HepG2 (cell line): ENCODE measurements around the gene APOBEC3B. TPM values are rescaled to one million over a fixed set of nuclear protein-coding genes. Genes with fewer than 3 reads are reported as not detected.

Source experiments
- ATAC-seq: fragments of 200-7000 bp; cut with Tn5 transposase; 3 replicates; pipeline ENCODE4 v1.9.1; 2020; ENCODE audit warnings: mild to moderate bottlenecking, moderate library complexity
- BruUV-seq: library from RNA; stranded (reverse); fragments of 400-500 nt; replicated peaks from 2 replicates; lab custom pipeline; 2021; lab: Mats Ljungman, UMichigan
- CTCF ChIA-PET: fragments of 300-600 bp; formaldehyde crosslinking; extraction: SDS; loops from one replicate; lab custom pipeline; 2021; ENCODE audit warnings: low total read pairs, inconsistent platforms, low intra/inter-chr PET ratio; lab: Yijun Ruan, JAX
- POLR2A ChIA-PET: fragments of 350-600 bp; sonication (Branson Sonifier 250); formaldehyde crosslinking; loops from one replicate; lab custom pipeline; 2020; ENCODE audit warnings: antibody characterized with exemption, inconsistent platforms; lab: Yijun Ruan, JAX
- DNase-seq: peaks from one replicate; pipeline ENCODE4 v3.0.0-alpha.2; 2015; ENCODE audit warnings: low spot score
- FAIRE-seq: peaks from 3 replicates; lab custom pipeline; 2011; peaks lifted over from hg19 to GRCh38; lab: Jason Lieb, UNC
- H2AFZ ChIP-seq: one replicate; pipeline ENCODE4 v1.6.1; 2011; ENCODE audit warnings: low read length, inconsistent platforms
- H3K27ac ChIP-seq: fragments of 300-600 bp; 3 replicates; pipeline ENCODE4 v1.8.0; 2011; ENCODE audit warnings: mixed run types, mild to moderate bottlenecking, mixed read lengths, low read length, inconsistent platforms; ENCODE audit not compliant: insufficient read depth; ENCODE audit errors: extremely low read length
- H3K27me3 ChIP-seq, 2 experiments: fragments of 200-600 bp in 1 of 2; 2 replicates in 1 of 2; 3 replicates in 1 of 2; pipeline versions ENCODE4 v1.6.0 to v1.8.0; 2011; ENCODE audit warnings: low read length in 2 of 2, mild to moderate bottlenecking in 2 of 2, moderate library complexity in 2 of 2, inconsistent platforms in 1 of 2; ENCODE audit not compliant: insufficient read depth in 2 of 2, control insufficient read depth in 1 of 2
- H3K36me3 ChIP-seq, 2 experiments: fragments of 200-600 bp in 1 of 2; replicated peaks in 1 of 2; 2 replicates in 1 of 2; 3 replicates in 1 of 2; pipeline versions ENCODE4 v1.5.1 to v1.8.0; 2011; ENCODE audit warnings: low read length in 2 of 2, inconsistent platforms in 1 of 2; ENCODE audit not compliant: insufficient read depth in 2 of 2, control insufficient read depth in 1 of 2
- H3K4me1 ChIP-seq: 2 replicates; pipeline ENCODE4 v1.5.1; 2012; ENCODE audit warnings: low read length, inconsistent platforms; ENCODE audit not compliant: insufficient read depth
- H3K4me2 ChIP-seq: 2 replicates; pipeline ENCODE4 v1.6.0; 2011; ENCODE audit warnings: low read depth, low read length, inconsistent platforms
- H3K4me3 ChIP-seq, 3 experiments: fragments of 200-600 bp in 1 of 3; sonication (generic), shearing (Covaris generic) in 1 of 3; replicated peaks in 1 of 3; 2 replicates each; pipeline ENCODE4 v1.5.1; 2011 to 2016; ENCODE audit warnings: low read length in 3 of 3, inconsistent platforms in 2 of 3, low read depth in 2 of 3, mild to moderate bottlenecking in 2 of 3, control low read depth in 1 of 3, mixed read lengths in 1 of 3; ENCODE audit not compliant: insufficient read depth in 1 of 3
- H3K79me2 ChIP-seq: one replicate; pipeline ENCODE4 v1.6.1; 2011; ENCODE audit warnings: low read length, inconsistent platforms; ENCODE audit not compliant: insufficient read depth
- H3K9ac ChIP-seq: 2 replicates; pipeline ENCODE4 v1.6.0; 2011; ENCODE audit warnings: mild to moderate bottlenecking, low read depth, low read length, inconsistent platforms; ENCODE audit not compliant: insufficient read depth
- H3K9me3 ChIP-seq: 2 replicates; pipeline ENCODE4 v1.5.1; 2012; ENCODE audit warnings: mild to moderate bottlenecking, low read length
- H4K20me1 ChIP-seq: 2 replicates; pipeline ENCODE4 v1.6.0; 2011; ENCODE audit warnings: inconsistent platforms, mild to moderate bottlenecking, low read length, moderate library complexity; ENCODE audit not compliant: insufficient read depth
- HOXA3 ChIP-seq: sonication (generic); formaldehyde crosslinking; IDR thresholded peaks from 2 replicates; pipeline ENCODE4 v1.5.0; 2020; ENCODE audit warnings: missing genetic modification reagents
- JARID2 ChIP-seq: sonication (generic); formaldehyde crosslinking; IDR thresholded peaks from 2 replicates; pipeline ENCODE4 v1.8.1; 2023; ENCODE audit warnings: missing genetic modification reagents, inconsistent platforms; ENCODE audit not compliant: insufficient replicate concordance
- PATZ1 ChIP-seq: sonication (generic); formaldehyde crosslinking; IDR thresholded peaks from 2 replicates; pipeline ENCODE4 v1.4.0; 2020; ENCODE audit warnings: missing genetic modification reagents
- PRMT3 ChIP-seq: sonication (generic); formaldehyde crosslinking; IDR thresholded peaks from 2 replicates; pipeline ENCODE4 v1.8.1; 2022; ENCODE audit warnings: low read depth, mild to moderate bottlenecking, moderate library complexity, missing genetic modification reagents, borderline replicate concordance
- SAP130 ChIP-seq: IDR thresholded peaks from 2 replicates; pipeline ENCODE4 v1.6.1; 2016; ENCODE audit warnings: low read depth
- TBX2 ChIP-seq: sonication (generic); formaldehyde crosslinking; IDR thresholded peaks from 2 replicates; pipeline ENCODE4 v1.5.0; 2020; ENCODE audit warnings: missing genetic modification reagents, mild to moderate bottlenecking, borderline replicate concordance
- TGIF2 ChIP-seq: IDR thresholded peaks from 2 replicates; pipeline ENCODE4 v1.6.1; 2016; ENCODE audit warnings: control low read depth, missing compliant biosample characterization
- XRCC5 ChIP-seq: fragments of 200-400 bp; formaldehyde crosslinking; optimal IDR thresholded peaks from 2 replicates; pipeline ENCODE3; 2017; ENCODE audit warnings: mild to moderate bottlenecking, low read length
- ZNF629 ChIP-seq: sonication (generic); formaldehyde crosslinking; conservative IDR thresholded peaks from 2 replicates; pipeline ENCODE4 v1.5.0; 2020; ENCODE audit warnings: missing genetic modification reagents
- ZSCAN20 ChIP-seq: sonication (generic); formaldehyde crosslinking; IDR thresholded peaks from 2 replicates; pipeline ENCODE4 v1.4.0; 2020; ENCODE audit warnings: missing genetic modification reagents, mild to moderate bottlenecking, borderline replicate concordance
- WGBS: methylation state at CpG from one replicate; pipeline ENCODE4 v1.1.6; 2017; ENCODE audit warnings: low lambda C conversion rate; 5-methylcytosine and 5-hydroxymethylcytosine counted together
- in situ Hi-C: cut with HindIII; loops from 2 replicates; pipeline ENCODE4 v1.10.0; 2017; ENCODE audit warnings: low pct_unique_long_range_greater_than_20kb; ENCODE audit not compliant: extremely low pct_ligation_motif_present
- intact Hi-C: fragments of 100-400 bp; cut with micrococcal nuclease; formaldehyde crosslinking; loops from one replicate; pipeline ENCODE4 v1.10.0; 2022; ENCODE audit not compliant: unreplicated experiment
- polyA plus RNA-seq, 8 experiments: library from polyadenylated mRNA; depleted of rRNA in 3 of 8; stranded (reverse) in 7 of 8; unstranded in 1 of 8; fragments of >200 nt; fragmentation: Illumina TruSeq in 4 of 8; extraction: Trizol in 4 of 8; gene quantifications; 2 replicates each; pipeline versions ENCODE4 v1.2.1 to v1.2.3, GENCODE V29; 2011 to 2016; ENCODE audit warnings: low read depth in 4 of 8, missing spikeins in 1 of 8, mixed read lengths in 1 of 8; ENCODE audit not compliant: insufficient read depth in 1 of 8
- total RNA-seq, 5 experiments: library from RNA; depleted of rRNA; stranded (reverse); fragments of >200 nt; fragmentation: Illumina TruSeq; extraction: Trizol; gene quantifications; 2 replicates each; pipeline ENCODE4 v1.2.3, GENCODE V29; 2016; ENCODE audit warnings: low read depth in 1 of 5
- TF ChIP-seq, protein P1 (sequence below): sonication (generic); formaldehyde crosslinking; IDR thresholded peaks from 2 replicates; pipeline ENCODE4 v1.5.1; 2020; ENCODE audit warnings: mild to moderate bottlenecking, missing genetic modification reagents, moderate library complexity
- TF ChIP-seq, protein P2 (sequence below): IDR thresholded peaks from 2 replicates; pipeline ENCODE4 v1.6.1; 2016; ENCODE audit warnings: low read depth, borderline replicate concordance
- TF ChIP-seq, protein P3 (sequence below): sonication (generic); formaldehyde crosslinking; IDR thresholded peaks from 2 replicates; pipeline ENCODE4 v1.5.0; 2020; ENCODE audit warnings: mild to moderate bottlenecking, missing genetic modification reagents, moderate library complexity

APOBEC3B gene
- total and polyA plus RNA-seq, 2 of the 13 experiments (the other 11 are each of a cell fraction or from before 2014, with no cell fraction given) = 6.7 to 8.8 TPM

- intact Hi-C loops = no loop called here
- Histone ChIP-seq H4K20me1 (no peaks in the 10 kb centered on the region), H3K27me3 (no peaks in the 10 kb centered on the region), H3K79me2 (no peaks in the 10 kb centered on the region), H3K9me3 (no peaks in the 10 kb centered on the region), H2AFZ (no peak overlapping the region), H3K4me2 (peak overlapping the region; percentile 82), H3K4me1 (peaks cover 27% of the 10 kb centered on the region), H3K36me3 (no peaks in the 10 kb centered on the region), H3K27ac (no peak overlapping the region), H3K9ac (no peak overlapping the region), H3K4me3 (peak overlapping the region; percentile 46 to 70 (median 51))
- CTCF ChIA-PET = interaction anchor here (1.0 to 1.7 kb wide), 3 partner anchors 22 to 113 kb away, joined by 3 to 11 read pairs (median 7); no protein-coding TSS in a partner anchor
- in situ Hi-C loops = no loop called here
- peak; percentile 67 for DNase-seq
- WGBS = 8% methylated on average over 25 of the region's 27 CpGs
- POLR2A ChIA-PET = interaction anchor here (0.9 to 1.0 kb wide), 3 partner anchors 57 to 338 kb away, joined by 3 read pairs; partner anchors contain the start of gene RPL3
- peak; percentile 68 for FAIRE-seq
- peak; percentile 94 for ATAC-seq
- no TSS peak for BruUV-seq
- TF ChIP-seq JARID2 (CRISPR knock-in tag) (no peak), HOXA3 (no peak), TBX2 (no peak), PRMT3 (CRISPR knock-in tag) (no peak), PATZ1 (peak; percentile 59; the same call in 1 of the 2 replicates), SAP130 (peak; percentile 41), XRCC5 (peak; percentile 19), ZSCAN20 (CRISPR knock-in tag) (no peak), ZNF629 (CRISPR knock-in tag) (0 out of 2 replicates have a peak, but pooled peaks have one; percentile 13), TGIF2 (CRISPR knock-in tag) (0 out of 2 replicates have a peak, but pooled peaks have one; percentile 21)
- TF ChIP-seq, protein P1, sequence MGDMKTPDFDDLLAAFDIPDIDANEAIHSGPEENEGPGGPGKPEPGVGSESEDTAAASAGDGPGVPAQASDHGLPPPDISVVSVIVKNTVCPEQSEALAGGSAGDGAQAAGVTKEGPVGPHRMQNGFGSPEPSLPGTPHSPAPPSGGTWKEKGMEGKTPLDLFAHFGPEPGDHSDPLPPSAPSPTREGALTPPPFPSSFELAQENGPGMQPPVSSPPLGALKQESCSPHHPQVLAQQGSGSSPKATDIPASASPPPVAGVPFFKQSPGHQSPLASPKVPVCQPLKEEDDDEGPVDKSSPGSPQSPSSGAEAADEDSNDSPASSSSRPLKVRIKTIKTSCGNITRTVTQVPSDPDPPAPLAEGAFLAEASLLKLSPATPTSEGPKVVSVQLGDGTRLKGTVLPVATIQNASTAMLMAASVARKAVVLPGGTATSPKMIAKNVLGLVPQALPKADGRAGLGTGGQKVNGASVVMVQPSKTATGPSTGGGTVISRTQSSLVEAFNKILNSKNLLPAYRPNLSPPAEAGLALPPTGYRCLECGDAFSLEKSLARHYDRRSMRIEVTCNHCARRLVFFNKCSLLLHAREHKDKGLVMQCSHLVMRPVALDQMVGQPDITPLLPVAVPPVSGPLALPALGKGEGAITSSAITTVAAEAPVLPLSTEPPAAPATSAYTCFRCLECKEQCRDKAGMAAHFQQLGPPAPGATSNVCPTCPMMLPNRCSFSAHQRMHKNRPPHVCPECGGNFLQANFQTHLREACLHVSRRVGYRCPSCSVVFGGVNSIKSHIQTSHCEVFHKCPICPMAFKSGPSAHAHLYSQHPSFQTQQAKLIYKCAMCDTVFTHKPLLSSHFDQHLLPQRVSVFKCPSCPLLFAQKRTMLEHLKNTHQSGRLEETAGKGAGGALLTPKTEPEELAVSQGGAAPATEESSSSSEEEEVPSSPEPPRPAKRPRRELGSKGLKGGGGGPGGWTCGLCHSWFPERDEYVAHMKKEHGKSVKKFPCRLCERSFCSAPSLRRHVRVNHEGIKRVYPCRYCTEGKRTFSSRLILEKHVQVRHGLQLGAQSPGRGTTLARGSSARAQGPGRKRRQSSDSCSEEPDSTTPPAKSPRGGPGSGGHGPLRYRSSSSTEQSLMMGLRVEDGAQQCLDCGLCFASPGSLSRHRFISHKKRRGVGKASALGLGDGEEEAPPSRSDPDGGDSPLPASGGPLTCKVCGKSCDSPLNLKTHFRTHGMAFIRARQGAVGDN (CRISPR knock-in tag) = peak; percentile 56
- TF ChIP-seq, protein P2, sequence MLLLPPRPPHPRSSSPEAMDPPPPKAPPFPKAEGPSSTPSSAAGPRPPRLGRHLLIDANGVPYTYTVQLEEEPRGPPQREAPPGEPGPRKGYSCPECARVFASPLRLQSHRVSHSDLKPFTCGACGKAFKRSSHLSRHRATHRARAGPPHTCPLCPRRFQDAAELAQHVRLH (CRISPR knock-in tag) = peak; percentile 4; the same call in 1 of the 2 replicates
- TF ChIP-seq, protein P3, sequence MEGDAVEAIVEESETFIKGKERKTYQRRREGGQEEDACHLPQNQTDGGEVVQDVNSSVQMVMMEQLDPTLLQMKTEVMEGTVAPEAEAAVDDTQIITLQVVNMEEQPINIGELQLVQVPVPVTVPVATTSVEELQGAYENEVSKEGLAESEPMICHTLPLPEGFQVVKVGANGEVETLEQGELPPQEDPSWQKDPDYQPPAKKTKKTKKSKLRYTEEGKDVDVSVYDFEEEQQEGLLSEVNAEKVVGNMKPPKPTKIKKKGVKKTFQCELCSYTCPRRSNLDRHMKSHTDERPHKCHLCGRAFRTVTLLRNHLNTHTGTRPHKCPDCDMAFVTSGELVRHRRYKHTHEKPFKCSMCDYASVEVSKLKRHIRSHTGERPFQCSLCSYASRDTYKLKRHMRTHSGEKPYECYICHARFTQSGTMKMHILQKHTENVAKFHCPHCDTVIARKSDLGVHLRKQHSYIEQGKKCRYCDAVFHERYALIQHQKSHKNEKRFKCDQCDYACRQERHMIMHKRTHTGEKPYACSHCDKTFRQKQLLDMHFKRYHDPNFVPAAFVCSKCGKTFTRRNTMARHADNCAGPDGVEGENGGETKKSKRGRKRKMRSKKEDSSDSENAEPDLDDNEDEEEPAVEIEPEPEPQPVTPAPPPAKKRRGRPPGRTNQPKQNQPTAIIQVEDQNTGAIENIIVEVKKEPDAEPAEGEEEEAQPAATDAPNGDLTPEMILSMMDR = peak; percentile 68
These were observed 849 bp upstream of the APOBEC3B start for GRCh38 chr22:38981005-38981991.
